ENCODE results near the gene STXBP4.

The STXBP4 gene

DNA sequence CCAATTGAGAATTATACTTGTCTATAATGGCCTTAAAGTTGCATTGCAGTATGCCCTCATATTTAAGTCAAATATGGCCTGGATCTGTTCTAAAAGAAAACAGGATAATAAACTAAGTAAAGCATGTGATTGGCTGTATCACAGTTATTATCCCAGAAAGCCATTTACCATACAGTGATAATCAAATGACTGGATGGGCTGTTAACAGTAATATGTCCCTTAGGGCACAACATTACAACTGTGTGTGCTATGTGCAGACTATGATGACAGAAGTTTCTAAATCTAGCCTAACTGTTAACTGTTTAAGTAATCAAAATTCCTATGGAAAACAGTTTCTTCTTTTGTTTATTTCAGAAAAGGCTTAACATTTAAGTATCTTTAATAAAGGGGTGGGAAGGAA lies 145.7 kb downstream of the STXBP4 start:
- Histone ChIP-seq H3K4me3 (ENCODE audit: low read depth, low read length, poor library complexity, severe bottlenecking) (no peak overlapping the region), H3K4me1 (ENCODE audit: insufficient read depth, low read length, severe bottlenecking) (no peaks in the 10 kb centered on the region), H3K4me2 (ENCODE audit: low read length) (no peak overlapping the region), H3K9ac (ENCODE audit: low read length) (no peak overlapping the region), H4K20me1 (ENCODE audit: insufficient read depth, low read length) (no peaks in the 10 kb centered on the region), H3K9me2 (ENCODE audit: low read depth, low read length) (no peaks in the 10 kb centered on the region), H3K27ac (ENCODE audit: low read depth, low read length, poor library complexity, severe bottlenecking) (no peak overlapping the region), H3K36me3 (ENCODE audit: insufficient read depth, low read length) (no peaks in the 10 kb centered on the region), H3F3A (ENCODE audit: insufficient read depth, low read length) (no peaks in the 10 kb centered on the region), H3K27me3 (ENCODE audit: insufficient read depth, low read length) (no peaks in the 10 kb centered on the region), H2AFZ (ENCODE audit: low read length) (no peak overlapping the region), H3K79me2 (ENCODE audit: insufficient read depth, low read length) (no peaks in the 10 kb centered on the region), H3K9me3 (ENCODE audit: low read length) (no peaks in the 10 kb centered on the region)
- TF ChIP-seq, protein P1, sequence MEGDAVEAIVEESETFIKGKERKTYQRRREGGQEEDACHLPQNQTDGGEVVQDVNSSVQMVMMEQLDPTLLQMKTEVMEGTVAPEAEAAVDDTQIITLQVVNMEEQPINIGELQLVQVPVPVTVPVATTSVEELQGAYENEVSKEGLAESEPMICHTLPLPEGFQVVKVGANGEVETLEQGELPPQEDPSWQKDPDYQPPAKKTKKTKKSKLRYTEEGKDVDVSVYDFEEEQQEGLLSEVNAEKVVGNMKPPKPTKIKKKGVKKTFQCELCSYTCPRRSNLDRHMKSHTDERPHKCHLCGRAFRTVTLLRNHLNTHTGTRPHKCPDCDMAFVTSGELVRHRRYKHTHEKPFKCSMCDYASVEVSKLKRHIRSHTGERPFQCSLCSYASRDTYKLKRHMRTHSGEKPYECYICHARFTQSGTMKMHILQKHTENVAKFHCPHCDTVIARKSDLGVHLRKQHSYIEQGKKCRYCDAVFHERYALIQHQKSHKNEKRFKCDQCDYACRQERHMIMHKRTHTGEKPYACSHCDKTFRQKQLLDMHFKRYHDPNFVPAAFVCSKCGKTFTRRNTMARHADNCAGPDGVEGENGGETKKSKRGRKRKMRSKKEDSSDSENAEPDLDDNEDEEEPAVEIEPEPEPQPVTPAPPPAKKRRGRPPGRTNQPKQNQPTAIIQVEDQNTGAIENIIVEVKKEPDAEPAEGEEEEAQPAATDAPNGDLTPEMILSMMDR (IDR thresholded peaks at IDR 0.05; ENCODE audit: low read length) = no peak
- TF ChIP-seq EZH2 (IDR thresholded peaks at IDR 0.05; ENCODE audit: borderline replicate concordance, low read length) = no peak

DNA sequence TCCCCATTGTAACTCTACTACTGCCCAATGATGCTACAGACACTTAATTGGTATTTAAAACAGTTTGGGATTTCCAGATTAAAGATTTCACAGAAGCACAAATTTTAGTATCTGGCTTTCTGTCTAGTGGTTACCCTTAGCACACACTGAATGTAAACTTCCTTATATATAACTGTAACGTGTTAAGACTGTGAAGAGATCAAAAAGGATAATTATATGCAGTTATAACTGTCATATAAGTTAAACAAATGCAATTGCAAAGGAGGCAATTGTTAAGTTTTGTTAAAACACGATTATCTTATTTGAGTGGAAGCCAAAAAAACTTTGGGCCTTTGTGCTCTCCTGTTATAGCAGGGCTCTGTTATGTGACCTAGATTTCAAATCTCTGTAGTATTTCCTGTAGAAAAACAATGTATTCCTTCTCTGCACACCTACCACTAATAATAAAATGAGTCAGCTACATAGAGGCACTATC lies 147.9 kb downstream of the STXBP4 start:
- H3K36me3 ChIP-seq (ENCODE audit: insufficient read depth, low read length) = no peaks in the 10 kb centered on the region
- no peaks in the 10 kb centered on the region for H3F3A ChIP-seq (ENCODE audit: insufficient read depth, low read length)
- no peaks in the 10 kb centered on the region for H3K4me1 ChIP-seq (ENCODE audit: insufficient read depth, low read length, severe bottlenecking)
- no peak overlapping the region for H2AFZ ChIP-seq (ENCODE audit: low read length)
- no peaks in the 10 kb centered on the region for H3K9me2 ChIP-seq (ENCODE audit: low read depth, low read length)
- H4K20me1 ChIP-seq (ENCODE audit: insufficient read depth, low read length) = no peaks in the 10 kb centered on the region
- H3K4me2 ChIP-seq (ENCODE audit: low read length) = no peak overlapping the region
- no peak for TF ChIP-seq EZH2 (IDR thresholded peaks at IDR 0.05; ENCODE audit: borderline replicate concordance, low read length)
- TF ChIP-seq, protein P1 (IDR thresholded peaks at IDR 0.05; ENCODE audit: low read length) = no peak
- no peaks in the 10 kb centered on the region for H3K27me3 ChIP-seq (ENCODE audit: insufficient read depth, low read length)
- H3K4me3 ChIP-seq (ENCODE audit: low read depth, low read length, poor library complexity, severe bottlenecking) = no peak overlapping the region
- H3K27ac ChIP-seq (ENCODE audit: low read depth, low read length, poor library complexity, severe bottlenecking) = no peak overlapping the region
- no peaks in the 10 kb centered on the region for H3K79me2 ChIP-seq (ENCODE audit: insufficient read depth, low read length)
- no peak overlapping the region for H3K9ac ChIP-seq (ENCODE audit: low read length)
- no peaks in the 10 kb centered on the region for H3K9me3 ChIP-seq (ENCODE audit: low read length)

DNA sequence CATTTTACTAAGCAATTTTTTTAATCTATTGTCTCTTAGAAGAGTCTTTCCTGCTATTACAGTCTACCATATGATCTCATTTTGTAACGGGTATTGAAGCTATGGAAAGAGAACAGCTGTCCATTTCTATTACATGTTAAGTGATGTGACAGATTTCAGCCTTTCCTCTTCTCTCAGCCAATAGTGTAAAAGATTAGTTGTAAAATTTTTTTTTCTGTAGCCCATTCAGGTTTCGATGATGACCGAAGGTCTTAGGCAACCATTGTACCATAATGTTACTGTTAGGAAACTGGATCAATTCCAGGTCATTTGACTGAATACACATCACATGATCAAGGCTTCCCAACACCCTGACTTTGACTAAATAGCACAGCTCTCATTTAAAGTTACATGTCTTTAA lies 148.6 kb downstream of the STXBP4 start:
- H3K4me2 ChIP-seq (ENCODE audit: low read length) = no peak overlapping the region
- H3K27ac ChIP-seq (ENCODE audit: low read depth, low read length, poor library complexity, severe bottlenecking) = no peak overlapping the region
- H3K36me3 ChIP-seq (ENCODE audit: insufficient read depth, low read length) = no peaks in the 10 kb centered on the region
- H3F3A ChIP-seq (ENCODE audit: insufficient read depth, low read length) = no peaks in the 10 kb centered on the region
- H4K20me1 ChIP-seq (ENCODE audit: insufficient read depth, low read length) = no peaks in the 10 kb centered on the region
- H3K27me3 ChIP-seq (ENCODE audit: insufficient read depth, low read length) = no peaks in the 10 kb centered on the region
- TF ChIP-seq, protein P1 (IDR thresholded peaks at IDR 0.05; ENCODE audit: low read length) = no peak
- TF ChIP-seq EZH2 (IDR thresholded peaks at IDR 0.05; ENCODE audit: borderline replicate concordance, low read length) = no peak
- no peak overlapping the region for H3K4me3 ChIP-seq (ENCODE audit: low read depth, low read length, poor library complexity, severe bottlenecking)
- H3K4me1 ChIP-seq (ENCODE audit: insufficient read depth, low read length, severe bottlenecking) = no peaks in the 10 kb centered on the region
- no peak overlapping the region for H3K9ac ChIP-seq (ENCODE audit: low read length)
- no peak overlapping the region for H2AFZ ChIP-seq (ENCODE audit: low read length)
- no peaks in the 10 kb centered on the region for H3K9me2 ChIP-seq (ENCODE audit: low read depth, low read length)
- no peaks in the 10 kb centered on the region for H3K79me2 ChIP-seq (ENCODE audit: insufficient read depth, low read length)
- H3K9me3 ChIP-seq (ENCODE audit: low read length) = no peaks in the 10 kb centered on the region

Measured in OCI-LY1 (cell line).